Adrenal gland (tissue), 5 donors: ENCODE data around the gene TRIM10.

Experiments
- POLR2A ChIP-seq, 2 donors: fragments of 450-650 bp; IDR thresholded peaks; one replicate each; pipeline ENCODE4 v1.6.1; 2017; ENCODE audit warnings: antibody characterized with exemption in 2 of 2, mild to moderate bottlenecking in 2 of 2, moderate library complexity in 1 of 2
- TF ChIP-seq, protein P1 (sequence below), 6 experiments: fragments of 450-650 bp in 4 of 6; fragments of 200-600 bp in 2 of 6; sonication (generic) in 1 of 6; IDR thresholded peaks; 1 replicate in 5 of 6; 2 replicates in 1 of 6; pipeline versions ENCODE4 v1.5.1 to v1.8.0; 2016 to 2021; ENCODE audit warnings: antibody characterized with exemption in 6 of 6, mild to moderate bottlenecking in 2 of 6, moderate library complexity in 1 of 6
- donor health status: DM: no; HTN: no; CAD: no.

DNA sequence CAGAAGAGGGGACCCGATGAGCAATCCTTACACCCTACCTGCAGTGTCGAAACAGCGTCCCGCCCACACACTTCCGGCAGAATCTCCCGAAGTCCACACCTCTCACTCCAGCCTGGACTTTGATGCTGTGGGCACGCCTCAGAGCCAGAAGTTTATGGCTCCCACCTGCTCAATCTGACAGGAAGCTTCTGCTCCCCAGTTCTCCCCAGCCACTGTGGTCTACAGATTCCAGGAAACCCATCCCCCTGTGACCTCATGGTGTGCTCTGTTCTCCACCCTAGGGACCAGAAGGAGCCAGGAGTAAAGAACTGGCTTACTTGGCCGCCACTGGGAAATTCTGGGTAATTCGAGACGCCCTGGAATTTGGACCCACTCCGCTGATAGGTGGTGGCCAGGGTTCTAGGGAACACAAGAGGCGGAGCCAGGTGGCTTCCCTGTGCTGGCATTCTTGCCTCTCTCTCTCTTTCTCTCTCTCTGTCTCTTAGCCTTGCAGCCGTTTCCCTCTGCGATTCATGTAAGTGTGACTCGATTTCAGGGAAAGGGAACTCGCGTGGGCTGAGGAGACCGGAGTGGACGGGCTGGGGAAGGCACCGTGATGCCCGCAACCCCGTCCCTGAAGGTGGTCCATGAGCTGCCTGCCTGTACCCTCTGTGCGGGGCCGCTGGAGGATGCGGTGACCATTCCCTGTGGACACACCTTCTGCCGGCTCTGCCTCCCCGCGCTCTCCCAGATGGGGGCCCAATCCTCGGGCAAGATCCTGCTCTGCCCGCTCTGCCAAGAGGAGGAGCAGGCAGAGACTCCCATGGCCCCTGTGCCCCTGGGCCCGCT, 2.3 kb upstream of the TRIM10 start, which contains the start of gene TRIM15:
- TF ChIP-seq, protein P1, sequence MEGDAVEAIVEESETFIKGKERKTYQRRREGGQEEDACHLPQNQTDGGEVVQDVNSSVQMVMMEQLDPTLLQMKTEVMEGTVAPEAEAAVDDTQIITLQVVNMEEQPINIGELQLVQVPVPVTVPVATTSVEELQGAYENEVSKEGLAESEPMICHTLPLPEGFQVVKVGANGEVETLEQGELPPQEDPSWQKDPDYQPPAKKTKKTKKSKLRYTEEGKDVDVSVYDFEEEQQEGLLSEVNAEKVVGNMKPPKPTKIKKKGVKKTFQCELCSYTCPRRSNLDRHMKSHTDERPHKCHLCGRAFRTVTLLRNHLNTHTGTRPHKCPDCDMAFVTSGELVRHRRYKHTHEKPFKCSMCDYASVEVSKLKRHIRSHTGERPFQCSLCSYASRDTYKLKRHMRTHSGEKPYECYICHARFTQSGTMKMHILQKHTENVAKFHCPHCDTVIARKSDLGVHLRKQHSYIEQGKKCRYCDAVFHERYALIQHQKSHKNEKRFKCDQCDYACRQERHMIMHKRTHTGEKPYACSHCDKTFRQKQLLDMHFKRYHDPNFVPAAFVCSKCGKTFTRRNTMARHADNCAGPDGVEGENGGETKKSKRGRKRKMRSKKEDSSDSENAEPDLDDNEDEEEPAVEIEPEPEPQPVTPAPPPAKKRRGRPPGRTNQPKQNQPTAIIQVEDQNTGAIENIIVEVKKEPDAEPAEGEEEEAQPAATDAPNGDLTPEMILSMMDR (IDR thresholded peaks at IDR 0.05) = no peak
- TF ChIP-seq POLR2A (IDR thresholded peaks at IDR 0.05) = no peak
